ENCODE data around the gene PHRF1. TPM values are rescaled to one million over a fixed set of nuclear protein-coding genes. Genes with fewer than 3 reads are reported as not detected.

Gene PHRF1
- total and polyA plus RNA-seq, 9 of the 15 experiments (the other 6 are each of a cell fraction or from before 2014, with no cell fraction given) = 0.07 to 37.2 (median 7.7) TPM

DNA sequence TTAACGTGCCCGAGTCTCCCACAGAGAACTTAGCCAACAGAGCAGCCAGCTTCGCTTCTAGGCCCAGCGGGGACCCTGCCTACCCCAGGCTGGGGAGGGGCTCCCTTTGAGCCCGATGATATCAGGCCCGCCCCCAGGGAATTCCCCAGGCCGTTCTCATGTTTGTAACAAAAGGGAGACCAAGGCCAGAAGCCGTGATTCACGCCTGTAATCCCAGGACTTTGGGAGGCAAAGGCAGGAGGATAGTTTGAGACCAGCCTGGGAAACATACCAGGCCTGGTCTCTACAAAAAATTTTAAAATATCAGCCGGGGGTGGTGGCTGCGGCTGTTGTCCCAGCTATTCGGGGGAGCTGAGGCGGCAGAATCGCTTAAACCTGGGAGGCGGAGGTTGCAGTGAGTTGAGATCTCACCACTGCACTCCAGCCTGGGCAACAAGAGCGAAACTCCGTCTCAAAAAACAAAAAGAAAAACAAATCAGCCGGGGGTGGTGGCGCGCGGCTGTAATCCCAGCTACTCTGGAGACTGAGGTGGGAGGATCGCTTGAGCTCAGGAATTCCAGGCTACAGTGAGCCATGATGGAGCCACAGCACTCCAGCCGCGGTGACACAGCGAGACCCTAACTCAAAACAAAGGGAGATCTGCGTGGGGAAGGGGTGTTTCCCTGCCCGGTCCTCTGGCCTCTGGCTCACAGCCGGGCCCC is 62.5 kb downstream of the PHRF1 start (continued):
- TF ChIP-seq TAF7 (tag; IDR thresholded peaks at IDR 0.05) (no peak), ZFP36 (IDR thresholded peaks at IDR 0.05; ENCODE audit: low read depth, low read length, partially characterized antibody) (no peak), ZNF445 (CRISPR knock-in tag; IDR thresholded peaks at IDR 0.05; ENCODE audit: low read depth) (no peak), HCFC1 (IDR thresholded peaks at IDR 0.05; ENCODE audit: low read depth, low read length) (no peak)
- TF ChIP-seq, protein P1, sequence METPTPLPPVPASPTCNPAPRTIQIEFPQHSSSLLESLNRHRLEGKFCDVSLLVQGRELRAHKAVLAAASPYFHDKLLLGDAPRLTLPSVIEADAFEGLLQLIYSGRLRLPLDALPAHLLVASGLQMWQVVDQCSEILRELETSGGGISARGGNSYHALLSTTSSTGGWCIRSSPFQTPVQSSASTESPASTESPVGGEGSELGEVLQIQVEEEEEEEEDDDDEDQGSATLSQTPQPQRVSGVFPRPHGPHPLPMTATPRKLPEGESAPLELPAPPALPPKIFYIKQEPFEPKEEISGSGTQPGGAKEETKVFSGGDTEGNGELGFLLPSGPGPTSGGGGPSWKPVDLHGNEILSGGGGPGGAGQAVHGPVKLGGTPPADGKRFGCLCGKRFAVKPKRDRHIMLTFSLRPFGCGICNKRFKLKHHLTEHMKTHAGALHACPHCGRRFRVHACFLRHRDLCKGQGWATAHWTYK (CRISPR knock-in tag; IDR thresholded peaks at IDR 0.05) = no peak

DNA sequence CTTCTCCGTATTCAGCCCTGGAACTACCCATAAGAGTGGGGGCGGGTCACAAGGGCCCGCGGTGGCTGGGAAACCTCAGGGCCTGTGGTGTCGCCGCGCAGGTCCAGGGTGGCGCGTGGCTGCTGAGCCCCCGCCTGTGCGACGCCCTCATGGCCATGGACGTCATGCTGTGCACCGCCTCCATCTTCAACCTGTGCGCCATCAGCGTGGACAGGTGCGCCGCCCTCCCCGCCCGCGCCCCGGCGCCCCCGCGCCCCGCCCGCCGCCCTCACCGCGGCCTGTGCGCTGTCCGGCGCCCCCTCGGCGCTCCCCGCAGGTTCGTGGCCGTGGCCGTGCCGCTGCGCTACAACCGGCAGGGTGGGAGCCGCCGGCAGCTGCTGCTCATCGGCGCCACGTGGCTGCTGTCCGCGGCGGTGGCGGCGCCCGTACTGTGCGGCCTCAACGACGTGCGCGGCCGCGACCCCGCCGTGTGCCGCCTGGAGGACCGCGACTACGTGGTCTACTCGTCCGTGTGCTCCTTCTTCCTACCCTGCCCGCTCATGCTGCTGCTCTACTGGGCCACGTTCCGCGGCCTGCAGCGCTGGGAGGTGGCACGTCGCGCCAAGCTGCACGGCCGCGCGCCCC is 63.2 kb downstream of the PHRF1 start:
- no peak overlapping the region for H3K9ac ChIP-seq (ENCODE audit: insufficient read depth in 1 of 2, low read depth in 2 of 2, low read length in 2 of 2)
- ChIA-PET CTCF (ENCODE audit: low intra/inter-chr PET ratio) (no interaction called here), POLR2A (no interaction called here)
- H3K4me1 ChIP-seq (replicated peaks in 1 of 2; ENCODE audit: control insufficient read depth in 2 of 2, insufficient read depth in 2 of 2, low read length in 2 of 2) = peaks cover 0 to 34% of the 10 kb centered on the region in 2 experiments; a peak in 2 of 5 replicates
- H3K4me3 ChIP-seq = no peak overlapping the region
- no peaks in the 10 kb centered on the region for H4K20me1 ChIP-seq (replicated peaks; ENCODE audit: control insufficient read depth, insufficient read depth, low read length)
- intact Hi-C loops (cut with micrococcal nuclease) = no loop called here
- H3K4me2 ChIP-seq (ENCODE audit: insufficient read depth, low read length) = no peak overlapping the region
- in situ Hi-C loops (cut with MboI) = no loop called here
- no TSS peak for BruUV-seq (replicated peaks)
- no peak overlapping the region for H3K27ac ChIP-seq (ENCODE audit: extremely low read depth, low read depth, low read length)
- peaks cover 2% of the 10 kb centered on the region; the same call in 1 of the 3 replicates for H3K79me2 ChIP-seq (ENCODE audit: control insufficient read depth, insufficient read depth, low read length)
- WGBS (ENCODE audit: insufficient coverage, low coverage, missing lambda C conversion rate) = 98% methylated on average over 12 of the region's 80 CpGs
- no peak for DNase-seq (ENCODE audit: extremely low read depth in 1 of 4, low spot score in 3 of 4)
- peaks cover 2% of the 10 kb centered on the region; the same call in 1 of the 2 replicates for H3K9me3 ChIP-seq (replicated peaks; ENCODE audit: control insufficient read depth, insufficient read depth, low read depth, low read length)
- no peak for ATAC-seq
- H3K9me1 ChIP-seq (ENCODE audit: control insufficient read depth, insufficient read depth, low read length) = no peaks in the 10 kb centered on the region
- no peaks in the 10 kb centered on the region for H3K27me3 ChIP-seq (ENCODE audit: control insufficient read depth in 2 of 2, insufficient read depth in 2 of 2, low read length in 2 of 2)
- TF ChIP-seq, protein P2, sequence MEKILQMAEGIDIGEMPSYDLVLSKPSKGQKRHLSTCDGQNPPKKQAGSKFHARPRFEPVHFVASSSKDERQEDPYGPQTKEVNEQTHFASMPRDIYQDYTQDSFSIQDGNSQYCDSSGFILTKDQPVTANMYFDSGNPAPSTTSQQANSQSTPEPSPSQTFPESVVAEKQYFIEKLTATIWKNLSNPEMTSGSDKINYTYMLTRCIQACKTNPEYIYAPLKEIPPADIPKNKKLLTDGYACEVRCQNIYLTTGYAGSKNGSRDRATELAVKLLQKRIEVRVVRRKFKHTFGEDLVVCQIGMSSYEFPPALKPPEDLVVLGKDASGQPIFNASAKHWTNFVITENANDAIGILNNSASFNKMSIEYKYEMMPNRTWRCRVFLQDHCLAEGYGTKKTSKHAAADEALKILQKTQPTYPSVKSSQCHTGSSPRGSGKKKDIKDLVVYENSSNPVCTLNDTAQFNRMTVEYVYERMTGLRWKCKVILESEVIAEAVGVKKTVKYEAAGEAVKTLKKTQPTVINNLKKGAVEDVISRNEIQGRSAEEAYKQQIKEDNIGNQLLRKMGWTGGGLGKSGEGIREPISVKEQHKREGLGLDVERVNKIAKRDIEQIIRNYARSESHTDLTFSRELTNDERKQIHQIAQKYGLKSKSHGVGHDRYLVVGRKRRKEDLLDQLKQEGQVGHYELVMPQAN (IDR thresholded peaks at IDR 0.05; ENCODE audit: borderline replicate concordance) = no peak
- TF ChIP-seq, protein P3, sequence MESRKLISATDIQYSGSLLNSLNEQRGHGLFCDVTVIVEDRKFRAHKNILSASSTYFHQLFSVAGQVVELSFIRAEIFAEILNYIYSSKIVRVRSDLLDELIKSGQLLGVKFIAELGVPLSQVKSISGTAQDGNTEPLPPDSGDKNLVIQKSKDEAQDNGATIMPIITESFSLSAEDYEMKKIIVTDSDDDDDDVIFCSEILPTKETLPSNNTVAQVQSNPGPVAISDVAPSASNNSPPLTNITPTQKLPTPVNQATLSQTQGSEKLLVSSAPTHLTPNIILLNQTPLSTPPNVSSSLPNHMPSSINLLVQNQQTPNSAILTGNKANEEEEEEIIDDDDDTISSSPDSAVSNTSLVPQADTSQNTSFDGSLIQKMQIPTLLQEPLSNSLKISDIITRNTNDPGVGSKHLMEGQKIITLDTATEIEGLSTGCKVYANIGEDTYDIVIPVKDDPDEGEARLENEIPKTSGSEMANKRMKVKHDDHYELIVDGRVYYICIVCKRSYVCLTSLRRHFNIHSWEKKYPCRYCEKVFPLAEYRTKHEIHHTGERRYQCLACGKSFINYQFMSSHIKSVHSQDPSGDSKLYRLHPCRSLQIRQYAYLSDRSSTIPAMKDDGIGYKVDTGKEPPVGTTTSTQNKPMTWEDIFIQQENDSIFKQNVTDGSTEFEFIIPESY (CRISPR knock-in tag; IDR thresholded peaks at IDR 0.05) = peak; percentile 86; the same call in 1 of the 2 replicates
- TF ChIP-seq POLR2G (IDR thresholded peaks at IDR 0.05; ENCODE audit: low read depth, low read length) = peak; percentile 68
- H3K36me3 ChIP-seq (ENCODE audit: control insufficient read depth, insufficient read depth, low read length) = peaks cover 55% of the 10 kb centered on the region; the same call in 2 of the 3 replicates
- no peak overlapping the region for H2AFZ ChIP-seq (ENCODE audit: low read depth, low read length)
- no peak for FAIRE-seq

All from K562 (cell line).